Mucosa of stomach (tissue), 1 donor: ENCODE measurements around the gene ROCK2.

Experiments
- H3K27me3 ChIP-seq: one replicate; pipeline ENCODE4 v1.7.0; 2013; ENCODE audit warnings: mild to moderate bottlenecking, low read length; ENCODE audit not compliant: control insufficient read depth, insufficient read depth
- H3K36me3 ChIP-seq: one replicate; pipeline ENCODE4 v1.7.0; 2013; ENCODE audit warnings: low read length; ENCODE audit not compliant: control insufficient read depth, insufficient read depth
- H3K4me1 ChIP-seq: one replicate; pipeline ENCODE4 v1.7.0; 2013; ENCODE audit warnings: mild to moderate bottlenecking, low read length; ENCODE audit not compliant: control insufficient read depth, insufficient read depth
- H3K4me3 ChIP-seq: one replicate; pipeline ENCODE4 v1.7.0; 2013; ENCODE audit warnings: low read length
- H3K9ac ChIP-seq: one replicate; pipeline ENCODE4 v1.7.0; 2013; ENCODE audit warnings: mild to moderate bottlenecking, low read length, moderate library complexity
- H3K9me3 ChIP-seq: one replicate; pipeline ENCODE4 v1.7.0; 2013; ENCODE audit warnings: mild to moderate bottlenecking, low read length, moderate library complexity; ENCODE audit not compliant: control insufficient read depth
- donor health status: Pancreatic carcinoma.

The ROCK2 gene

DNA sequence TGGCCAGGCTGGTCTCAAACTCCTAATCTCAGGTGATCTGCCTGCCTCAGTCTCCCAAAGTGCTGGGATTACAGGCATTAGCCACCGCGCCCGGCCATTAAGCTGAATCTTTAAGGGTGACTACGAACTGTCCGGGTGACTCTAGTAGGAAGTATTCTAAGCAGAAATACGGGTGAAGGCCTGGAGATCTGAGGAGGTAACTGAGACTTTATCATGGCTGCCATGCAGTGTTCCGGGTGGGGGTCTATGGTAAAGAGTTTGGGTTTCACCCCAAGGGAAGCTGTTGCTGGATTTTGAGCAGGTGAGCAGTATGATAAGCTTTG is 20.1 kb upstream of the ROCK2 start:
- Histone ChIP-seq H3K9ac (no peak overlapping the region), H3K4me3 (no peak overlapping the region), H3K27me3 (no peaks in the 10 kb centered on the region), H3K9me3 (no peaks in the 10 kb centered on the region), H3K36me3 (no peaks in the 10 kb centered on the region), H3K4me1 (peaks cover 21% of the 10 kb centered on the region)

GRCh38 chr2:11363868-11364564 is 19.6 kb upstream of the ROCK2 start:
- Histone ChIP-seq H3K9me3 (no peaks in the 10 kb centered on the region), H3K36me3 (no peaks in the 10 kb centered on the region), H3K9ac (no peak overlapping the region), H3K4me3 (no peak overlapping the region), H3K27me3 (no peaks in the 10 kb centered on the region), H3K4me1 (peaks cover 19% of the 10 kb centered on the region)

- H3K36me3 ChIP-seq, result no peaks in the 10 kb centered on the region
- no peak overlapping the region for H3K9ac ChIP-seq
- H3K27me3 ChIP-seq, result no peaks in the 10 kb centered on the region
- no peaks in the 10 kb centered on the region for H3K9me3 ChIP-seq
- H3K4me1 ChIP-seq, result peaks cover 7% of the 10 kb centered on the region
- H3K4me3 ChIP-seq, result no peak overlapping the region
Measured at GRCh38 chr2:11359865-11360264, 15.4 kb upstream of the ROCK2 start.

DNA sequence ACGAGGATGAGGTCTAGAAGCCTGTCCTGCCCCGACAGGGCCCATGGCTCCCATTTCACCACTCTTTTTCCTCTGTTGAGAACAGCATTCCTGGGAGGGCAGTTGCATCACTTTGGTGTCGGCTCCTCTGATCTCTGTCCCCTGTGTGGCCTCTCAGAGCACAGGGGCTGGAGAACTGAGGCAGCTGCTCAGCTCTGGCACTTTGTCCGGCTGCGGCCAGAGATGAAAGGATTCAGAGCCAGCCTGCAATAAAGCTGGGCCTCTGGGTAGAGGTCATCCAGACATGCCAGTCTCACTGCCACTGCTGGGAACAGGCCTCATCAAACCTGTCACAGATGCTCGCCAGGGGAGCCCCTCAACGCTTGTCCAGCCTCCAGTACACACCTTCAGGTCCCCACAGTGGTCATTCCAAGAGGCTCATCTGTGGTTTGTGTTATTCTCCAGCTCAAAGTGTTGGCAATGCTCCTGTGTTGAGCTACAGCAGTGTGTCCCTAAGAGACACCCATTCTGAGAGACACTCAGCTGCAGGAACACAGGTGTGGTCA is 13.1 kb upstream of the ROCK2 start:
- H3K36me3 ChIP-seq, result no peaks in the 10 kb centered on the region
- H3K4me3 ChIP-seq, result no peak overlapping the region
- no peaks in the 10 kb centered on the region for H3K27me3 ChIP-seq
- no peaks in the 10 kb centered on the region for H3K9me3 ChIP-seq
- H3K9ac ChIP-seq, result no peak overlapping the region
- H3K4me1 ChIP-seq, result peaks cover 14% of the 10 kb centered on the region

DNA sequence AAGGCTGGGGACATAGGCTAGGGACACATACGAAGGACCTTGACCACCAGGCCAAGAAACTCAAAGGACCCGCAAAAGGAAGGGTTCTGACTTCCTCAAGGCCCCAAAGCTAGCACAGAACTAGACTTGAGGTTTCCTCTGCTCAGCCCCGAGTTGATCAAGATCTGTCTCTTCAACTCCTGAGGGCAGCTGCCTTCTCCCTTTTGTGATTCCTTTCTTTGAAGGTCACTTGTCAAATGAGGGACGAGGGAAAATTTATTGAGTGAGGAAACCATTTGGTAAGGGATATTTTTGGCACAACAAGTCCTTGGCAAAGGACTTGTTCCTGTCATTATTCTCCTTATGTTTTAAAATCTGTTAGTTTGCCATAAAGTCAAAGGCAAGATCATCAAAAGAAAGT is 12.3 kb upstream of the ROCK2 start:
- H3K36me3 ChIP-seq, result no peaks in the 10 kb centered on the region
- H3K4me3 ChIP-seq, result no peak overlapping the region
- H3K9me3 ChIP-seq, result no peaks in the 10 kb centered on the region
- H3K27me3 ChIP-seq, result no peaks in the 10 kb centered on the region
- no peak overlapping the region for H3K9ac ChIP-seq
- peaks cover 14% of the 10 kb centered on the region for H3K4me1 ChIP-seq

DNA sequence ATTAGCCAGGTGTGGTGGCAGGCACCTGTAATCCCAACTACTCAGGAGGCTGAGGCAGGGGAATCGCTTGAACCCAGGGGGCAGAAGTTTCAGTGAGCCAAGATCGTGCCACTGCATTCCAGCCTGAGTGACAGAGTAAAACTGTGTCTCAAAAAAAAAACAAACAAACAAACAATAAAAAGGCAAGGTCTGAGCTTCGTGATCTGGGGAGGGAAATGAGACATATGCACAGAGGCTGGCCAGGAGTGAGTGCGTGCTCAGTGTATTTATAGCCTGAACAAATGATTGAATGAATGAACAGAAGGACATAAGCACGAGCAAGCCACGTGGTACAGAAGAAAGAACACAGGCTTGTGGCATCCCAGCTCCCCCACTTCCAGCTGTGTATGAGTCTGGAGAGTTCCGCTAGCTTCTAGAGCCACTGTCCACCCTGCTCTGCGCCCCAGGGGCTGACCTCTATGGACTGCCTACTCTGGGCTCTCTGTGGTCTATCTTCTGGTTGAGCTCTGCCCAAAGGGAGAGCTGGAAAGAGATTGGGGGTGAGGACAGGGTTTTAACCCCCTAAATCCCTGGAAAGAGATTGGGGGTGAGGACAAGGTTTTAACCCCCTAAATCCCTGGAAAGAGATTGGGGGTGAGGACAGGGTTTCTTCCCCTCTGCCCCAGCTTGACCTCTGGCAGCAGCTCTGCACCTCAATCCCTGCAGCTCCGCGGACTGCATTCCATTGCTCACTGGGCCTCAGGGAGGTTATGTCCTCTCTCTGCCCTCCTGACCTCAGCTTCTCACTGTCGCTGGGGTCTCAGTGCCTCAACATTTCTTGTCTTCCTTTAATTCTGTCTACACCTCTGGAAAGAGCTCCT is 11.0 kb upstream of the ROCK2 start:
- peaks cover 14% of the 10 kb centered on the region for H3K4me1 ChIP-seq
- H3K4me3 ChIP-seq, result no peak overlapping the region
- H3K27me3 ChIP-seq, result no peaks in the 10 kb centered on the region
- H3K36me3 ChIP-seq, result no peaks in the 10 kb centered on the region
- no peaks in the 10 kb centered on the region for H3K9me3 ChIP-seq
- no peak overlapping the region for H3K9ac ChIP-seq

- Histone ChIP-seq H3K4me1 (peaks cover 12% of the 10 kb centered on the region), H3K4me3 (no peak overlapping the region), H3K9me3 (no peaks in the 10 kb centered on the region), H3K9ac (no peak overlapping the region), H3K27me3 (no peaks in the 10 kb centered on the region), H3K36me3 (no peaks in the 10 kb centered on the region)
Measured at GRCh38 chr2:11354363-11355154, 10.1 kb upstream of the ROCK2 start.

- no peak overlapping the region for H3K4me3 ChIP-seq
- H3K9ac ChIP-seq, result no peak overlapping the region
- no peaks in the 10 kb centered on the region for H3K9me3 ChIP-seq
- peaks cover 8% of the 10 kb centered on the region for H3K4me1 ChIP-seq
- no peaks in the 10 kb centered on the region for H3K27me3 ChIP-seq
- H3K36me3 ChIP-seq, result no peaks in the 10 kb centered on the region
Measured at GRCh38 chr2:11352781-11353537, 8.5 kb upstream of the ROCK2 start.

- Histone ChIP-seq H3K4me1 (peaks cover 10% of the 10 kb centered on the region), H3K9me3 (no peaks in the 10 kb centered on the region), H3K36me3 (no peaks in the 10 kb centered on the region), H3K4me3 (no peak overlapping the region), H3K9ac (no peak overlapping the region), H3K27me3 (no peaks in the 10 kb centered on the region)
Measured at GRCh38 chr2:11348209-11348749, 3.8 kb upstream of the ROCK2 start.

- Histone ChIP-seq H3K4me1 (peaks cover 10% of the 10 kb centered on the region), H3K9me3 (no peaks in the 10 kb centered on the region), H3K4me3 (no peak overlapping the region), H3K36me3 (no peaks in the 10 kb centered on the region), H3K27me3 (no peaks in the 10 kb centered on the region), H3K9ac (no peak overlapping the region)
Measured at GRCh38 chr2:11347403-11347959, 3.0 kb upstream of the ROCK2 start.

DNA sequence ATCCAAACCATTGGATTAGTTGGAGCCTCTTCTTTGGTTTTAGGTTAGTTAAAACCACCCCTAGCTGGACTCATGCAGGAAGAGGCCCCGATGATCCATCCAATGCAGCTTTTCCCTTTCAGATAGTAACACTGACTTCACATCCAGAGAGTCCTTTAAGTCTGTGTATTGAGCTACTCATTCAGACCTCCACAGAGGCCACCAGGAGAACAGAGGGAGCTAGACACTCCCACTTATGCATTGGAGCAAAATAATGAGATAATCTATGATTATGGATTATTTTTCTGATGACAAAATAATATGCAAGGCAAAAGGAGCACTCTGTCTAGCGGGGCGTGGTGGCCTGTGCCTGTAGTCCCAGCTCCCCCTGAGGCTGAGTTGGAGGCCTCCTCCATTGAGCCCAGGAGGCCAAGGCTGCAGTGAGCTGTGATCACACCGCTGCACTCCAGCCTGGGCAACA is 1.6 kb upstream of the ROCK2 start:
- H3K27me3 ChIP-seq, result no peaks in the 10 kb centered on the region
- no peaks in the 10 kb centered on the region for H3K9me3 ChIP-seq
- H3K4me1 ChIP-seq, result peaks cover 10% of the 10 kb centered on the region
- no peak overlapping the region for H3K9ac ChIP-seq
- no peak overlapping the region for H3K4me3 ChIP-seq
- H3K36me3 ChIP-seq, result no peaks in the 10 kb centered on the region
